Measurements from ENCODE around the gene GALNT11.

- TF ChIP-seq REST (IDR thresholded peaks at IDR 0.05): no peak
- TF ChIP-seq CTCF (IDR thresholded peaks at IDR 0.05; ENCODE audit: low read depth, low read length, missing input control): no peak
- TF ChIP-seq ATF3 (IDR thresholded peaks at IDR 0.05): no peak
- no peak for TF ChIP-seq RAD21 (IDR thresholded peaks at IDR 0.05)
- TF ChIP-seq TAF1 (conservative IDR thresholded peaks at IDR 0.05): no peak
- TF ChIP-seq YY1 (IDR thresholded peaks at IDR 0.05): no peak
- no peak for TF ChIP-seq JUND (IDR thresholded peaks at IDR 0.05)
- TF ChIP-seq FOXA1 (IDR thresholded peaks at IDR 0.05): no peak
- no peak for TF ChIP-seq MAX (IDR thresholded peaks at IDR 0.05)
- no peak for TF ChIP-seq NR2F2 (IDR thresholded peaks at IDR 0.05)
- TF ChIP-seq GABPA (IDR thresholded peaks at IDR 0.05 in 1 of 2, conservative IDR thresholded peaks at IDR 0.05 in 1 of 2): no peak
These were observed 25.1 kb downstream of the GALNT11 start for GRCh38 chr7:152050547-152050971.
